Measurements from ENCODE around the gene SFTA2.

DNA sequence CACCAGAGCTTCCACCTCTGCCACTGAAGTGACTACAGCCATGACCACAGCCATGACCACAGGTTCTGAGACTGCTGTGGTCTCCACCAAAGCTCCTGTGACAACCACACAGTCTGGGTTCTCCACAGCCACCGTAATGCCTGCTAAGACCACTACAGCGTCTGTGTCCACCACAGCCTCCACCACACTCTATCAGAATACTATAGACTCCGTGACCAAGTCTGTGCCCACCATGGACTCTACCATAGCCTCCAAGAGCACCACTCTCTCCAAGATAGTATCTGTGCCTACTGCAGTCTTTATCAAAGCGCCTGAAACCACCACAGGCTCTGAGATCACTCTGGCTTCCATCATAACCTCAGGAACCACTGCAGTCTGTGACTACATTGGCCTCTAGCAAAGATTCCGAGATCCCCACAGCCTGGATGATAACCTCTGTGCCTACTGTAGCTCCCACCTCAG, 33.2 kb upstream of the SFTA2 start:
- TF ChIP-seq, protein P1, sequence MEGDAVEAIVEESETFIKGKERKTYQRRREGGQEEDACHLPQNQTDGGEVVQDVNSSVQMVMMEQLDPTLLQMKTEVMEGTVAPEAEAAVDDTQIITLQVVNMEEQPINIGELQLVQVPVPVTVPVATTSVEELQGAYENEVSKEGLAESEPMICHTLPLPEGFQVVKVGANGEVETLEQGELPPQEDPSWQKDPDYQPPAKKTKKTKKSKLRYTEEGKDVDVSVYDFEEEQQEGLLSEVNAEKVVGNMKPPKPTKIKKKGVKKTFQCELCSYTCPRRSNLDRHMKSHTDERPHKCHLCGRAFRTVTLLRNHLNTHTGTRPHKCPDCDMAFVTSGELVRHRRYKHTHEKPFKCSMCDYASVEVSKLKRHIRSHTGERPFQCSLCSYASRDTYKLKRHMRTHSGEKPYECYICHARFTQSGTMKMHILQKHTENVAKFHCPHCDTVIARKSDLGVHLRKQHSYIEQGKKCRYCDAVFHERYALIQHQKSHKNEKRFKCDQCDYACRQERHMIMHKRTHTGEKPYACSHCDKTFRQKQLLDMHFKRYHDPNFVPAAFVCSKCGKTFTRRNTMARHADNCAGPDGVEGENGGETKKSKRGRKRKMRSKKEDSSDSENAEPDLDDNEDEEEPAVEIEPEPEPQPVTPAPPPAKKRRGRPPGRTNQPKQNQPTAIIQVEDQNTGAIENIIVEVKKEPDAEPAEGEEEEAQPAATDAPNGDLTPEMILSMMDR (IDR thresholded peaks at IDR 0.05): no peak
- no peak for TF ChIP-seq POLR2A (IDR thresholded peaks at IDR 0.05)

Data from esophagus squamous epithelium (tissue), 4 donors.